DMS79 (cell line): ENCODE data around the gene ADD1.

Experiments used
- DNase-seq: peaks from one replicate; lab custom pipeline; 2025; lab: John Stamatoyannopoulos, UW

ADD1 gene

GRCh38 chr4:2843263-2843940 is at the start of gene ADD1:
ADD1 (plus strand) TSS chr4:2843844; CDS start chr4:2875916, 32,072 bp downstream.
- peak; percentile 10 for DNase-seq

GRCh38 chr4:2794486-2795299 is 49.0 kb upstream of the ADD1 start:
- DNase-seq = no peak

- no peak for DNase-seq
These were observed 48.2 kb upstream of the ADD1 start for GRCh38 chr4:2795300-2795892.

- DNase-seq = no peak
These were observed 47.5 kb upstream of the ADD1 start for GRCh38 chr4:2795893-2796848.

GRCh38 chr4:2796849-2797544 is 46.6 kb upstream of the ADD1 start:
- DNase-seq = no peak

- no peak for DNase-seq
These were observed 45.9 kb upstream of the ADD1 start for GRCh38 chr4:2797545-2798305.

- DNase-seq = no peak
These were observed 45.0 kb upstream of the ADD1 start for GRCh38 chr4:2798399-2799223.

- no peak for DNase-seq
These were observed 44.3 kb upstream of the ADD1 start for GRCh38 chr4:2799224-2799911.

GRCh38 chr4:2799971-2800690 is 43.5 kb upstream of the ADD1 start:
- no peak for DNase-seq

GRCh38 chr4:2800691-2801596 is 42.7 kb upstream of the ADD1 start:
- DNase-seq = no peak

GRCh38 chr4:2802618-2803531 is 40.8 kb upstream of the ADD1 start:
- no peak for DNase-seq

GRCh38 chr4:2803624-2804448 is 39.8 kb upstream of the ADD1 start:
- no peak for DNase-seq

- DNase-seq = no peak
These were observed 39.1 kb upstream of the ADD1 start for GRCh38 chr4:2804449-2804972.

GRCh38 chr4:2804973-2805501 is 38.6 kb upstream of the ADD1 start:
- DNase-seq = no peak
